ENCODE results near the gene PLD5.
"Not testable (repeated sequence)": the region's sequence is repeated elsewhere in the genome, so short reads cannot be mapped to it uniquely, and the experiment has no call there.

The PLD5 gene

GRCh38 chr1:242477944-242478343 is 46.6 kb downstream of the PLD5 start:
- no peak for DNase-seq

GRCh38 chr1:242470774-242471173 is 53.7 kb downstream of the PLD5 start:
- DNase-seq: no peak

- no peak for DNase-seq
Observed at GRCh38 chr1:242468784-242469183, 55.7 kb downstream of the PLD5 start.

- peak; percentile 1 to 45 for DNase-seq
Observed at GRCh38 chr1:242467556-242468145, 56.8 kb downstream of the PLD5 start.

- no peak for DNase-seq
Observed at GRCh38 chr1:242462867-242463266, 61.6 kb downstream of the PLD5 start.

- not testable (repeated sequence) for DNase-seq
Observed at GRCh38 chr1:242459740-242460139, 64.8 kb downstream of the PLD5 start.

GRCh38 chr1:242456726-242457269 is 67.7 kb downstream of the PLD5 start:
- DNase-seq: no peak

GRCh38 chr1:242455052-242455361 is 69.5 kb downstream of the PLD5 start:
- no peak for DNase-seq

- DNase-seq: peak in 1 of 2 experiments; percentile 25
Observed at GRCh38 chr1:242454262-242455051, 70.0 kb downstream of the PLD5 start.

- no peak for DNase-seq
Observed at GRCh38 chr1:242452573-242452972, 71.9 kb downstream of the PLD5 start.

GRCh38 chr1:242449661-242450060 is 74.8 kb downstream of the PLD5 start:
- DNase-seq: no peak

GRCh38 chr1:242448910-242449645 is 75.4 kb downstream of the PLD5 start:
- DNase-seq: no peak

- no peak for DNase-seq
Observed at GRCh38 chr1:242447689-242448088, 76.8 kb downstream of the PLD5 start.

GRCh38 chr1:242440757-242441156 is 83.7 kb downstream of the PLD5 start:
- no peak for DNase-seq

GRCh38 chr1:242435200-242435599 is 89.3 kb downstream of the PLD5 start:
- no peak for DNase-seq

- no peak for DNase-seq
Observed at GRCh38 chr1:242432491-242433095, 91.9 kb downstream of the PLD5 start.

- DNase-seq: no peak
Observed at GRCh38 chr1:242431786-242432185, 92.7 kb downstream of the PLD5 start.

GRCh38 chr1:242430956-242431355 is 93.5 kb downstream of the PLD5 start:
- DNase-seq: no peak

- no peak for DNase-seq
Observed at GRCh38 chr1:242428399-242429190, 95.9 kb downstream of the PLD5 start.

- no peak for DNase-seq
Observed at GRCh38 chr1:242427519-242427918, 97.0 kb downstream of the PLD5 start.

GRCh38 chr1:242426271-242426905 is 98.1 kb downstream of the PLD5 start:
- no peak for DNase-seq

GRCh38 chr1:242425232-242425631 is 99.3 kb downstream of the PLD5 start:
- no peak for DNase-seq
